ENCODE measurements around the gene GRB14.

GRB14 gene

DNA sequence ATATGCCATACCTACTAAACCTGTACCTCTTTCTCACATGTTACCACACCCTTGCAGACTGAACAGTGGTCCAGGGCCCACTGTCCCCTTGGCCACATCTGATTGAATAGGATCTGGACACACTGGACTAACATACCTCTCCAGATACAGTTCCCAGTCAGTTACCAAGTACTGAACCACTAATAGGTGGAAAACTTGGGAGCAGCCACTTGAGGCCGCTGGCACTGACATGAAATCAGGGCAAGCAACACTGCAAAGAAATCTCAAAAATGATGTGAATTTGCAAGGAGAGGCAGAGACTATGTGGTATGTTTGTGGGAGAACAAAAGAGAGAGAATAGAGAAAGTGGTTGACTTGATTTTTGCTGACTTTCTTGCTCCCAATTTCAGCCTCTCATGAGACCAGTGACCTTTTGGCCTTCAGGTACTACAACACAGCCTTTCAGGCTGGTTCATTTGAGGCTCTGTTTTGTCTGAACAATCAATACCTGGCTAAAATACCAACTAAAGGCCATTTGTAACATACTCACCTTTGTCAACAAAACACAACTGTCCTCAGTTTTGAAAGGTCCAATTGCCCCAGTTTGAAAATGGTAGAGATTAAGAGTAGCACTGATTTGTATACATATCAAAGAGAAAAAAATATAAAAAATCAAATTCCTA, 7.8 kb downstream of the GRB14 start:
- no peak overlapping the region for H3K4me3 ChIP-seq (ENCODE audit: low read depth, low read length)

DNA sequence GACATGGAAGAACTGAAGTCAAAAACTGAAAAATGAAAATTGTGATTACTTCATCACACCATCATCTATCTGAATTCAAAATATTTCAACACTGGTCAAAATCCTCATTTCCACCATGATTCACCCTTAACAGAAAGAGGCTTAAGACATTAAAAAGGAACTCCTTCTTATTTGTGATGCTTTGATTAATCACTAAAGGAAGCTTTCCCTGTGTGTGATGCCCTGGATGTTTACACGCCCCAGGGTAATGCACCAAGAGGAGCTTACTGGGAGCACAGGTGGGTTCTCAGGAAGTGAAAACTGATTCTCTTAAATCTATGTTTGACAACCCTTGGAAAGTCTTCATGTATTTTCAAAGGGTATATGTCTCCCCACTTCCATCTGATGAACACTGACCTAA, 11.5 kb downstream of the GRB14 start:
- peaks cover 7% of the 10 kb centered on the region for H3K4me1 ChIP-seq (ENCODE audit: control insufficient read depth, insufficient read depth, low read length)
- no peak overlapping the region for H3K4me3 ChIP-seq (ENCODE audit: low read depth, low read length)
- H3K36me3 ChIP-seq (ENCODE audit: control insufficient read depth, insufficient read depth, low read length), result no peaks in the 10 kb centered on the region
- no peak overlapping the region for H3K9ac ChIP-seq (ENCODE audit: low read depth, low read length)
- no peaks in the 10 kb centered on the region for H3K27me3 ChIP-seq (ENCODE audit: control insufficient read depth, insufficient read depth, low read length)
- H3K27ac ChIP-seq (ENCODE audit: low read depth, low read length), result no peak overlapping the region
- H3K9me3 ChIP-seq (ENCODE audit: control insufficient read depth, insufficient read depth, low read length), result no peaks in the 10 kb centered on the region

More for the DNA sequence above, 7.8 kb downstream of the GRB14 start:
- H3K36me3 ChIP-seq (ENCODE audit: control insufficient read depth, insufficient read depth, low read length), result peaks cover 1% of the 10 kb centered on the region
- no peaks in the 10 kb centered on the region for H3K4me1 ChIP-seq (ENCODE audit: control insufficient read depth, insufficient read depth, low read length)
- H3K9me3 ChIP-seq (ENCODE audit: control insufficient read depth, insufficient read depth, low read length), result no peaks in the 10 kb centered on the region
- H3K27ac ChIP-seq (ENCODE audit: low read depth, low read length), result no peak overlapping the region
- no peak overlapping the region for H3K9ac ChIP-seq (ENCODE audit: low read depth, low read length)
- H3K27me3 ChIP-seq (ENCODE audit: control insufficient read depth, insufficient read depth, low read length), result no peaks in the 10 kb centered on the region

- H3K36me3 ChIP-seq (ENCODE audit: control insufficient read depth, insufficient read depth, low read length), result no peaks in the 10 kb centered on the region
- H3K4me3 ChIP-seq (ENCODE audit: low read depth, low read length), result no peak overlapping the region
- no peaks in the 10 kb centered on the region for H3K27me3 ChIP-seq (ENCODE audit: control insufficient read depth, insufficient read depth, low read length)
- no peak overlapping the region for H3K9ac ChIP-seq (ENCODE audit: low read depth, low read length)
- peaks cover 7% of the 10 kb centered on the region for H3K4me1 ChIP-seq (ENCODE audit: control insufficient read depth, insufficient read depth, low read length)
- no peaks in the 10 kb centered on the region for H3K9me3 ChIP-seq (ENCODE audit: control insufficient read depth, insufficient read depth, low read length)
- peak overlapping the region; percentile 46 for H3K27ac ChIP-seq (ENCODE audit: low read depth, low read length)
Measured at GRCh38 chr2:164606557-164606956, 14.7 kb downstream of the GRB14 start.

DNA sequence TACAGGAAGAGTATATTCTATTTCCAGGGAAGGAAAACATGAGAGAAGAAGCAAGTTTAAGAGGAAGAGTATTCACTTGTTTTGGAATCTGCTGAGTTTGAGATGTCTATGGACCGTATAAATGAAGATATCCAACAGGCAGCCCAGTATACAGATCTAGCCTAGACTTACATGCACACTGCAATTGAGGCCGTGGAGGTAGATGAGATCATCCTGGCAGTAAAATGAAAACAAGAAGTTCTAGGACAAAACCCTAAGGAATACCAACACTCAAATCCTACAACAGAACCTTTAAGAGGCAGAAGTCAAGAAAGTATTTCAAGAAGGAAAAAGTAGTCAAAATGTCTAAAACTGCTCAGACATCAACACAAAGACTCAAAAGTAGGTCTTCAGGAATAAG, 16.0 kb downstream of the GRB14 start:
- no peaks in the 10 kb centered on the region for H3K9me3 ChIP-seq (ENCODE audit: control insufficient read depth, insufficient read depth, low read length)

DNA sequence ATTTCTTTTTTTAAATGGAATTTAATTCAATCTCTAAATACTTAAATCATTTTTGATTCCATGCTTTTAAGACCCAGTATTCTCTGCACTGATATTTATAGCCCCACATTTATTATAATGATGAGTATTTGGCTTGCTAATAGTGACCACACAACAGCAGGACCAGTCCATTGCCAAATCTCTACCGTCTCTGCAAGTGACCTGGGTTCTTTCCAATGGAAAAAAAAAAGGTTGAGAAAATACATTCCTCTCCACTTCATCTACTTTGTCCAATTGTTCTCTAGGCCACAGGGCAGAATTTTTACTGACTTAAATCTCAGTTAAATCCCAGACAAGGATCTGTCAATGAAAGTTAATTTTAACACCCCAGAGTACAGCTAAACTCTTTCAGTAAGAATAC, 20.5 kb downstream of the GRB14 start:
- no peak overlapping the region for H3K4me3 ChIP-seq (ENCODE audit: low read depth, low read length)
- no peak overlapping the region for H3K27ac ChIP-seq (ENCODE audit: low read depth, low read length)
- no peak overlapping the region for H3K9ac ChIP-seq (ENCODE audit: low read depth, low read length)
- no peaks in the 10 kb centered on the region for H3K9me3 ChIP-seq (ENCODE audit: control insufficient read depth, insufficient read depth, low read length)
- no peaks in the 10 kb centered on the region for H3K4me1 ChIP-seq (ENCODE audit: control insufficient read depth, insufficient read depth, low read length)
- no peaks in the 10 kb centered on the region for H3K36me3 ChIP-seq (ENCODE audit: control insufficient read depth, insufficient read depth, low read length)
- no peaks in the 10 kb centered on the region for H3K27me3 ChIP-seq (ENCODE audit: control insufficient read depth, insufficient read depth, low read length)

More for the DNA sequence above, 16.0 kb downstream of the GRB14 start:
- Histone ChIP-seq H3K27me3 (ENCODE audit: control insufficient read depth, insufficient read depth, low read length) (no peaks in the 10 kb centered on the region), H3K27ac (ENCODE audit: low read depth, low read length) (no peak overlapping the region), H3K36me3 (ENCODE audit: control insufficient read depth, insufficient read depth, low read length) (no peaks in the 10 kb centered on the region), H3K9ac (ENCODE audit: low read depth, low read length) (no peak overlapping the region), H3K4me1 (ENCODE audit: control insufficient read depth, insufficient read depth, low read length) (peaks cover 7% of the 10 kb centered on the region), H3K4me3 (ENCODE audit: low read depth, low read length) (no peak overlapping the region)

DNA sequence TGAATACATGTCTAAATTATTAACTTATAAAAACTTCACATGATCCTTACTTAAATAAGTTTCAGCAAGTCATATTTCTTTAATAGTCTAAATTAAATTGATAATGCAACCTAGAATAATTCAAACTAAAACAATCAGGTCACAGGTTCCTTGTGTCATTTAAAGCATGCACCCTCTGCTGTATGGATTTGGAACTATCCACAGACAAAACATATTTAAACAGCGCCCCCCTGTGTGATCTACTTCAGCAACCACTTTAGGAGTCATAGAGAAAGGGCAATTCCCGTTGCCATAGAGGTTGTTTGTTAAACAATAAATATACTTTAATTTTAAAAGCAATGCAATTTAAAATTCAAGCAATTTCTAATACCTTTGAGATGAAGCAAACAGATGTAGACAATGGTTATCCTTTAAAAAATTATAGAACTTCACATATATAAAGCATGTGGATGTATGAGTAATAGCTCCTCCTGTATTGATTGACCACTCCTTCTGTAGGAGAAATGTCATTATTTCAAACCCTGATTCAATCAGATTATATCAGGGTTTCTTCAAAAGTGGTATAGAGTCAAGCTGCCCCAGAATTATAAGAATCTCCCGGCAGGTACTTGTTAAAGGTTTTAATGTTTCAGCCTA, 21.2 kb downstream of the GRB14 start:
- H3K9me3 ChIP-seq (ENCODE audit: control insufficient read depth, insufficient read depth, low read length), result no peaks in the 10 kb centered on the region
- H3K4me1 ChIP-seq (ENCODE audit: control insufficient read depth, insufficient read depth, low read length), result no peaks in the 10 kb centered on the region
- H3K36me3 ChIP-seq (ENCODE audit: control insufficient read depth, insufficient read depth, low read length), result no peaks in the 10 kb centered on the region
- H3K27me3 ChIP-seq (ENCODE audit: control insufficient read depth, insufficient read depth, low read length), result no peaks in the 10 kb centered on the region
- no peak overlapping the region for H3K27ac ChIP-seq (ENCODE audit: low read depth, low read length)
- H3K4me3 ChIP-seq (ENCODE audit: low read depth, low read length), result no peak overlapping the region
- no peak overlapping the region for H3K9ac ChIP-seq (ENCODE audit: low read depth, low read length)

DNA sequence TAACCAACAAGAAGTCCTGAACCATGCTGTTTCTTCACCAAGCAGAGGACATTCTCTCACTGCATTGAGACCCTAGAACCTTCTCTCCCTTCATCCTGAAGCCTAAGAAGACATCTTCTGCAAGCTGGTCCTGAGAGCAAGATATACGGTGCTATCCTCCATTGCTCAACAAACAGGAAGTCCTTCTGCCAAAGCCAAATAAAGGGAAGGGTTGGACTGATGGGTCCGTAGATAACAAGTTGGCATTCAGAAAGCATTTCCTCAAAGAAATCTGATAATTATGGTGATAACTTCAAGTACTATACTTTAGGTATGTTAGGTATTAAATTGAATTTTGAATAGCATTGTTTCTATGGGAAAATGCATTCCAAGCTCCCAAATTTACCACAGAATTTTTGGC, 23.3 kb downstream of the GRB14 start:
- Histone ChIP-seq H3K27ac (ENCODE audit: low read depth, low read length) (no peak overlapping the region), H3K9ac (ENCODE audit: low read depth, low read length) (no peak overlapping the region), H3K9me3 (ENCODE audit: control insufficient read depth, insufficient read depth, low read length) (no peaks in the 10 kb centered on the region), H3K4me3 (ENCODE audit: low read depth, low read length) (no peak overlapping the region), H3K36me3 (ENCODE audit: control insufficient read depth, insufficient read depth, low read length) (no peaks in the 10 kb centered on the region), H3K4me1 (ENCODE audit: control insufficient read depth, insufficient read depth, low read length) (peaks cover 8% of the 10 kb centered on the region), H3K27me3 (ENCODE audit: control insufficient read depth, insufficient read depth, low read length) (no peaks in the 10 kb centered on the region)

DNA sequence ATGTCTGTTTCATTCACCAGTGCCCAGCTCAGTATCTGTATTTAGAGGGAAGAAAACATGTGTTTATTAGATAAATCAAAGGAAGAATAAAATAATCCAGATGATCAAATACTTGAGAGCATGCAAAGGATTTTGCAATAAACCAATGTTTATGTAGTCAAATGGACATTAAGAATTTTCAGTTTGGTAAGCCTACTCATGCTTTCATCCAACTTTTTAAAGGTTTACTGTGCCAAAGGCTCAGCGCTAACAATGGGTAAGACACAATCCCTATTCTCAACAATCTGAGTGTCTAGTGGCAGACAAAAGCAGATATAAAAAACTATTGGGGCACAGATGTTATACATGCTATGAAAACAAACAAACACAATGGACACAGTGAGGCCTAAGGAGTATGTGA, 26.3 kb downstream of the GRB14 start:
- Histone ChIP-seq H3K9ac (ENCODE audit: low read depth, low read length) (no peak overlapping the region), H3K27ac (ENCODE audit: low read depth, low read length) (no peak overlapping the region), H3K4me3 (ENCODE audit: low read depth, low read length) (no peak overlapping the region), H3K9me3 (ENCODE audit: control insufficient read depth, insufficient read depth, low read length) (no peaks in the 10 kb centered on the region), H3K27me3 (ENCODE audit: control insufficient read depth, insufficient read depth, low read length) (no peaks in the 10 kb centered on the region), H3K4me1 (ENCODE audit: control insufficient read depth, insufficient read depth, low read length) (peaks cover 8% of the 10 kb centered on the region), H3K36me3 (ENCODE audit: control insufficient read depth, insufficient read depth, low read length) (no peaks in the 10 kb centered on the region)

DNA sequence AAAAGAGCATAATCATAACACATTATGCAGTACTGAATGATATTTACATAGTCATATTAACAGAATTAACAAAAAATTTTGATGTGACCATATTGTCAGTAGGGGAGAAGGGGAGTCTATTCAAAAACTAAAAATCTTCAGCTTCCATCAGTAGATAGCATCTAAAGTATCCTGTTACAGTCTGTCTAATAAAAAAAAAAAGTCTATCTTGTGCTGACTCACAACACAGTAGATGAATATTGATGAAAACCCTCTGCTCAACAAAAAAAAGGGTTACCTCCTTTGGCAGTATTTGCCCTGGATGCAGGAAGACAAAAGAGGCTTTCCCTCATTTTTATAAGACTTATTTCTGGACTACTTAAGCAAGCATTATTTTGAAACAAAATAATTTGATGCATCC, 27.3 kb downstream of the GRB14 start:
- Histone ChIP-seq H3K4me1 (ENCODE audit: control insufficient read depth, insufficient read depth, low read length) (peaks cover 8% of the 10 kb centered on the region), H3K9ac (ENCODE audit: low read depth, low read length) (no peak overlapping the region), H3K9me3 (ENCODE audit: control insufficient read depth, insufficient read depth, low read length) (no peaks in the 10 kb centered on the region), H3K36me3 (ENCODE audit: control insufficient read depth, insufficient read depth, low read length) (no peaks in the 10 kb centered on the region), H3K27ac (ENCODE audit: low read depth, low read length) (no peak overlapping the region), H3K4me3 (ENCODE audit: low read depth, low read length) (no peak overlapping the region), H3K27me3 (ENCODE audit: control insufficient read depth, insufficient read depth, low read length) (no peaks in the 10 kb centered on the region)

GRCh38 chr2:164593541-164593940, 27.7 kb downstream of the GRB14 start:
- peaks cover 8% of the 10 kb centered on the region for H3K4me1 ChIP-seq (ENCODE audit: control insufficient read depth, insufficient read depth, low read length)
- H3K9me3 ChIP-seq (ENCODE audit: control insufficient read depth, insufficient read depth, low read length), result no peaks in the 10 kb centered on the region
- H3K27me3 ChIP-seq (ENCODE audit: control insufficient read depth, insufficient read depth, low read length), result no peaks in the 10 kb centered on the region
- H3K27ac ChIP-seq (ENCODE audit: low read depth, low read length), result no peak overlapping the region
- H3K9ac ChIP-seq (ENCODE audit: low read depth, low read length), result no peak overlapping the region
- no peak overlapping the region; the same call in 1 of the 2 replicates for H3K4me3 ChIP-seq (ENCODE audit: low read depth, low read length)
- H3K36me3 ChIP-seq (ENCODE audit: control insufficient read depth, insufficient read depth, low read length), result no peaks in the 10 kb centered on the region

- Histone ChIP-seq H3K36me3 (ENCODE audit: control insufficient read depth, insufficient read depth, low read length) (no peaks in the 10 kb centered on the region), H3K4me3 (ENCODE audit: low read depth, low read length) (no peak overlapping the region), H3K9me3 (ENCODE audit: control insufficient read depth, insufficient read depth, low read length) (no peaks in the 10 kb centered on the region), H3K9ac (ENCODE audit: low read depth, low read length) (no peak overlapping the region), H3K4me1 (ENCODE audit: control insufficient read depth, insufficient read depth, low read length) (peaks cover 8% of the 10 kb centered on the region), H3K27ac (ENCODE audit: low read depth, low read length) (no peak overlapping the region), H3K27me3 (ENCODE audit: control insufficient read depth, insufficient read depth, low read length) (no peaks in the 10 kb centered on the region)
Measured at GRCh38 chr2:164589522-164589921, 31.8 kb downstream of the GRB14 start.
